Measurements from ENCODE around the gene AGPAT2. TPM values are rescaled to one million over a fixed set of nuclear protein-coding genes. Genes with fewer than 3 reads are reported as not detected.

Gene AGPAT2
- total RNA-seq, 1 experiment from 2014 or later = 124 TPM

DNA sequence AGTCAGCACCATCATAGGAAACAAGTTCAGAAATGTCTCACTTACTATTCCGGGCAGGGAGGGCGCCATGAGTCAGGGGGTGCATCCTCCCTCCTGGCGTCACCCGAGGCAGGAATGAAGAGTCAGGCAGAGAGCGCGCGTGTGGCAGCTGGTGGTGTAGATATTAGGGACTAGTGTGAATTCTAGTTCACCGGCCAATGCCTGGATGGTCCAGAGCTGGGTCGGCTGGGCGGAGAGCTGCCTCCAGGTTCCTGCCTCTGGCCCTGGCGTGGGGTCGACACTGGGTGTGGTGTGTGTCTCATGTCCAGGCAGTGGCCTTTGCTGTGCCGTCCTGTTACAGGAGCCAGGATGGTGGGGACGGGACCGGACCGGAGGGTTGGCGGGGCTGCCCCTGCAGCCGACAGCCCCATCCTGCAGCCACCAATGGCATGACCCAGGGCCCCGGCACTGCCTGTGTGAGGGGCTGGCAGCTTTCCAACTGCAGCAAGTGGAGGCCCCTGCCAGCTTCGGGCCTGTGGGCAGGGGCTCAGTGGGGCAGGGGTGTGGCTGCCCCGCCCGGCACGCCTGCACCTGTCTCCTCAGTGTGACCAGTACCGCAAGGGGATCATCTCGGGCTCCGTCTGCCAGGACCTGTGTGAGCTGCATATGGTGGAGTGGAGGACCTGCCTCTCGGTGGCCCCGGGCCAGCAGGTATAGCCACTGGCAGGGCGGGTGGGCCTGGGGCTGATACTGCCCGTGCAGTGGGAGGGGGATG, 34.3 kb upstream of the AGPAT2 start:
- intact Hi-C loops (cut with micrococcal nuclease; ENCODE audit: unreplicated experiment) = loop anchor here (10.0 kb wide), 1 partner anchor 47 kb away; no protein-coding TSS in a partner anchor
- Histone ChIP-seq H3F3A (ENCODE audit: insufficient read depth, low read depth) (peaks cover 61% of the 10 kb centered on the region), H4K20me1 (ENCODE audit: insufficient read depth) (peaks cover 63% of the 10 kb centered on the region), H3K4me2 (no peak overlapping the region), H2AFZ (no peak overlapping the region), H3K27me3 (ENCODE audit: insufficient read depth, low read depth) (no peaks in the 10 kb centered on the region), H3K9me2 (ENCODE audit: insufficient read depth) (no peaks in the 10 kb centered on the region), H3K9me3 (ENCODE audit: insufficient read depth, low read depth) (no peaks in the 10 kb centered on the region), H3K36me3 (ENCODE audit: low read depth) (peaks cover 30% of the 10 kb centered on the region), H3K4me1 (replicated peaks; ENCODE audit: insufficient read depth) (peaks cover 14% of the 10 kb centered on the region), H3K27ac (no peak overlapping the region), H3K79me2 (ENCODE audit: low read depth) (peaks cover 24% of the 10 kb centered on the region), H3K4me3 (no peak overlapping the region)
- no peak for DNase-seq
- ChIA-PET POLR2A (ENCODE audit: unreplicated experiment) (no interaction called here), CTCF (interaction anchor here (0.8 kb wide), 1 partner anchor 28 kb away, joined by 3 read pairs; no protein-coding TSS in a partner anchor)
- TF ChIP-seq EZH2 (IDR thresholded peaks at IDR 0.05; ENCODE audit: low read depth) (no peak), CTCF (conservative IDR thresholded peaks at IDR 0.05) (no peak)
- no TSS peak for BruUV-seq (replicated peaks)

DNA sequence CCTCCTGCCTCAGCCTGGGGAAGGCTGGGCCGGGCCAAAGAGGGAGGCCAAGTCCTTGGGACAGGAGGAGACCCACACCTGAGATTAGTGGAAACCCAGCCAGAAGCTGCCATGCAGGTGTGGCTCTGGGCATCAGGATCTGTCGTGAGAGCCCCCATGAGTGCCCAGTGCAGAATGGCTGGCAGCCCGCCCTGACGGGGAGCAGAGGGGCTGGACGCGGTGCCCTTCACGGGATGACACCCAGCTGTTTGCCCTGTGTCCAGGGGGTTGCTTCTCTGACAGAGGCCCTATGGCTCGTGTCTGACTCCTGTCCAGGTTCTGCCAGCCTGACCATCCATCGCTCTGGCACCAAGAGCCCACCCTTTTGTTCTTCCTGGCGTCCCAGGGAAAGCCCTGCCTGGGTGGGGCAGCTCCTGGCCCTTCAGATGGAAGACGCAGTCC, 33.7 kb upstream of the AGPAT2 start:
- no peaks in the 10 kb centered on the region for H3K27me3 ChIP-seq (ENCODE audit: insufficient read depth, low read depth)
- H3K9me2 ChIP-seq (ENCODE audit: insufficient read depth) = no peaks in the 10 kb centered on the region
- H2AFZ ChIP-seq = no peak overlapping the region
- H3K4me2 ChIP-seq = no peak overlapping the region
- DNase-seq = no peak
- ChIA-PET POLR2A (ENCODE audit: unreplicated experiment) (no interaction called here), CTCF (interaction anchor here (0.8 kb wide), 1 partner anchor 27 kb away, joined by 3 read pairs; no protein-coding TSS in a partner anchor)
- BruUV-seq (replicated peaks) = no TSS peak
- no peaks in the 10 kb centered on the region for H3K9me3 ChIP-seq (ENCODE audit: insufficient read depth, low read depth)
- peaks cover 8% of the 10 kb centered on the region for H3K4me1 ChIP-seq (replicated peaks; ENCODE audit: insufficient read depth)
- H3F3A ChIP-seq (ENCODE audit: insufficient read depth, low read depth) = peaks cover 55% of the 10 kb centered on the region
- intact Hi-C loops (cut with micrococcal nuclease; ENCODE audit: unreplicated experiment) = loop anchor here (10.0 kb wide), 1 partner anchor 46 kb away; no protein-coding TSS in a partner anchor
- H4K20me1 ChIP-seq (ENCODE audit: insufficient read depth) = peaks cover 57% of the 10 kb centered on the region
- H3K36me3 ChIP-seq (ENCODE audit: low read depth) = peaks cover 24% of the 10 kb centered on the region
- H3K4me3 ChIP-seq = no peak overlapping the region
- TF ChIP-seq CTCF (conservative IDR thresholded peaks at IDR 0.05) (no peak), EZH2 (IDR thresholded peaks at IDR 0.05; ENCODE audit: low read depth) (no peak)
- H3K27ac ChIP-seq = no peak overlapping the region
- peaks cover 18% of the 10 kb centered on the region for H3K79me2 ChIP-seq (ENCODE audit: low read depth)

- H3K4me3 ChIP-seq = no peak overlapping the region
- DNase-seq = no peak
- no peak overlapping the region for H2AFZ ChIP-seq
- H3K79me2 ChIP-seq (ENCODE audit: low read depth) = peaks cover 13% of the 10 kb centered on the region
- H3K4me1 ChIP-seq (replicated peaks; ENCODE audit: insufficient read depth) = peaks cover 2% of the 10 kb centered on the region
- H3K27ac ChIP-seq = no peak overlapping the region
- H3K27me3 ChIP-seq (ENCODE audit: insufficient read depth, low read depth) = no peaks in the 10 kb centered on the region
- peaks cover 20% of the 10 kb centered on the region for H3K36me3 ChIP-seq (ENCODE audit: low read depth)
- no peak for TF ChIP-seq CTCF (conservative IDR thresholded peaks at IDR 0.05)
- no peak for TF ChIP-seq EZH2 (IDR thresholded peaks at IDR 0.05; ENCODE audit: low read depth)
- H3F3A ChIP-seq (ENCODE audit: insufficient read depth, low read depth) = peaks cover 53% of the 10 kb centered on the region
- H3K9me2 ChIP-seq (ENCODE audit: insufficient read depth) = no peaks in the 10 kb centered on the region
- H4K20me1 ChIP-seq (ENCODE audit: insufficient read depth) = peaks cover 51% of the 10 kb centered on the region
- H3K4me2 ChIP-seq = no peak overlapping the region
- ChIA-PET POLR2A (ENCODE audit: unreplicated experiment) (no interaction called here), CTCF (interaction anchor here (0.8 kb wide), 1 partner anchor 27 kb away, joined by 3 read pairs; no protein-coding TSS in a partner anchor)
- intact Hi-C loops (cut with micrococcal nuclease; ENCODE audit: unreplicated experiment) = loop anchor here (10.0 kb wide), 1 partner anchor 46 kb away; no protein-coding TSS in a partner anchor
- no TSS peak for BruUV-seq (replicated peaks)
- H3K9me3 ChIP-seq (ENCODE audit: insufficient read depth, low read depth) = no peaks in the 10 kb centered on the region
These were observed 33.1 kb upstream of the AGPAT2 start for GRCh38 chr9:136720251-136720897.
